Pancreas (tissue), 10 donors: Measurements from ENCODE around the gene CENPF. TPM values are rescaled to one million over a fixed set of nuclear protein-coding genes. Genes with fewer than 3 reads are reported as not detected.
A peak's percentile ranks its signal among the peaks of the same experiment; 100 is the strongest.

Source experiments
- ATAC-seq, 4 donors: fragments of 200-7000 bp; cut with Tn5 transposase; one replicate each; pipeline versions ENCODE4 v1.8.0 to v1.9.1; 2020; ENCODE audit warnings: mild to moderate bottlenecking in 4 of 4, moderate library complexity in 4 of 4
- DNase-seq, 6 donors: peaks; one replicate each; pipeline ENCODE4 v3.0.0-alpha.2; 2020
- FAIRE-seq: peaks from 2 replicates; lab custom pipeline; 2012; peaks lifted over from hg19 to GRCh38; lab: Jason Lieb, UNC
- H3K27ac ChIP-seq, 4 donors: fragments of 200-600 bp; sonication (generic); 1 replicate in 3 of 4; 2 replicates in 1 of 4; pipeline versions ENCODE4 v1.5.0 to v1.8.0; 2020
- H3K27me3 ChIP-seq, 4 donors: fragments of 200-600 bp; one replicate each; pipeline ENCODE4 v1.8.0; 2021
- H3K36me3 ChIP-seq, 3 donors: fragments of 200-600 bp; sonication (generic) in 1 of 3; one replicate each; pipeline versions ENCODE4 v1.5.0 to v1.8.0; 2020 to 2021
- H3K4me1 ChIP-seq, 3 donors: fragments of 200-600 bp; one replicate each; pipeline ENCODE4 v1.8.0; 2021
- H3K4me3 ChIP-seq, 4 donors: fragments of 200-600 bp; sonication (generic) in 2 of 4; one replicate each; pipeline versions ENCODE4 v1.5.0 to v1.8.0; 2020 to 2021
- H3K9me3 ChIP-seq, 4 donors: fragments of 200-600 bp; one replicate each; pipeline ENCODE4 v1.8.0; 2021
- WGBS, 2 donors: extraction: QIAGEN DNeasy Blood & Tissue Kit; methylation state at CpG; one replicate each; pipeline ENCODE4 v1.1.7; 2013; 5-methylcytosine and 5-hydroxymethylcytosine counted together
- intact Hi-C, 3 donors: fragments of 100-400 bp; cut with DNase I; formaldehyde crosslinking; loops; one replicate each; pipeline versions ENCODE4 v1.11.1 to v1.14.2; 2022
- polyA plus RNA-seq, 2 donors: library from polyadenylated mRNA; stranded (reverse); fragments of 200-250 nt; gene quantifications; one replicate each; pipeline ENCODE4 v1.2.3, GENCODE V29; 2013
- total RNA-seq, 6 donors: library from RNA; stranded (reverse); fragmentation: NEBNext Ultra II Directional in 4 of 6; extraction: Animal tissue kit (Norgen Biotek cat#: 25700) in 4 of 6; gene quantifications; one replicate each; pipeline versions ENCODE4 v1.2.1 to v1.2.4, GENCODE V29; 2021 to 2023
- TF ChIP-seq, protein P1 (sequence below), 4 donors: fragments of 200-600 bp; sonication (generic) in 3 of 4; IDR thresholded peaks; one replicate each; pipeline versions ENCODE4 v1.5.0 to v1.8.0; 2021; ENCODE audit warnings: antibody characterized with exemption in 4 of 4
- donor health status: healthy with polysubstance abuse.
- donor health status: DM: no; HTN: no; CAD: no; lungs with moderate emphysema.
- donor health status: DM: no; HTN: no; CAD: no.
- donor health status: control.
- donor health status: control.
- donor health status: Bipolar disorder and iron deficiency.
- donor health status: DM: yes; HTN: yes; CAD: no.
- donor health status: DM: no; HTN: no; CAD: no.
- donor health status: DM: no; HTN: no; CAD: no.
- donor health status: DM: yes; HTN: yes; CAD: no.

Gene CENPF
- total and polyA plus RNA-seq, 8 donors, result 0.05 to 2.0 (median 0.30) TPM

DNA sequence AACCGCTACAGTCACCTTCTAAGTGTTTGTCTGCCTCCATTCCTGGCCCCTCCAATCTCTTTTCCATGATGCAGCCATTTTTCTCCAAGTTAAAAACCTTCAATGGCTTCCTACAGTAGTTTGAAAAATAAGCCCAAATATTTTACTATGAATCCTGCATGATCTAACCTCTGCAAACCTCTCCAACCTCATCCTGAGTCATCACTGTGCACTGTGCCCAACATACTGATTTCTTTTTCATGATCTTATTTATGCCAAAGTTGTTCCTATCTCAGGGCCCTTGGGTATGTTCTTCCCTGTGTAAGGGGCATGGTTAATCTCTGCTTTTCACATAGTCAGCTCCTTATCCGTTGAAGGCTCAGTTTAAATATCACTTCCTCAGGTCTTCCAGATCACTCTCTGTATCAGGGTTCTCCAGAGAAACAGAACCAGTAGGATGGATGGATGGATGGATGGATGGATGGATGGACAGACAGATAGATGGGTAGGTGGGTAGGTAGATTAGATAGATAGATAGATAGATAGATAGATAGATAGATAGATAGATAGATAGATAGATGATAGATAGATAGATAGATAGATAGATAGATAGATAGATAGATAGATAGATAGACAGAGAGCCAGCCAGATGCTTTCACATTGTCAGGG is 33.5 kb upstream of the CENPF start:
- Histone ChIP-seq H3K27me3 (no peaks in the 10 kb centered on the region), H3K36me3 (no peaks in the 10 kb centered on the region), H3K4me1 (no peaks in the 10 kb centered on the region), H3K9me3 (no peaks in the 10 kb centered on the region), H3K4me3 (no peak overlapping the region), H3K27ac (no peak overlapping the region)
- TF ChIP-seq, protein P1, sequence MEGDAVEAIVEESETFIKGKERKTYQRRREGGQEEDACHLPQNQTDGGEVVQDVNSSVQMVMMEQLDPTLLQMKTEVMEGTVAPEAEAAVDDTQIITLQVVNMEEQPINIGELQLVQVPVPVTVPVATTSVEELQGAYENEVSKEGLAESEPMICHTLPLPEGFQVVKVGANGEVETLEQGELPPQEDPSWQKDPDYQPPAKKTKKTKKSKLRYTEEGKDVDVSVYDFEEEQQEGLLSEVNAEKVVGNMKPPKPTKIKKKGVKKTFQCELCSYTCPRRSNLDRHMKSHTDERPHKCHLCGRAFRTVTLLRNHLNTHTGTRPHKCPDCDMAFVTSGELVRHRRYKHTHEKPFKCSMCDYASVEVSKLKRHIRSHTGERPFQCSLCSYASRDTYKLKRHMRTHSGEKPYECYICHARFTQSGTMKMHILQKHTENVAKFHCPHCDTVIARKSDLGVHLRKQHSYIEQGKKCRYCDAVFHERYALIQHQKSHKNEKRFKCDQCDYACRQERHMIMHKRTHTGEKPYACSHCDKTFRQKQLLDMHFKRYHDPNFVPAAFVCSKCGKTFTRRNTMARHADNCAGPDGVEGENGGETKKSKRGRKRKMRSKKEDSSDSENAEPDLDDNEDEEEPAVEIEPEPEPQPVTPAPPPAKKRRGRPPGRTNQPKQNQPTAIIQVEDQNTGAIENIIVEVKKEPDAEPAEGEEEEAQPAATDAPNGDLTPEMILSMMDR (IDR thresholded peaks at IDR 0.05), result no peak
- DNase-seq (no peak), FAIRE-seq (no peak), ATAC-seq (no peak)
- intact Hi-C loops, result no loop called here
- 77 to 80% methylated on average over 2 of the region's 2 CpGs for WGBS, 2 donors

DNA sequence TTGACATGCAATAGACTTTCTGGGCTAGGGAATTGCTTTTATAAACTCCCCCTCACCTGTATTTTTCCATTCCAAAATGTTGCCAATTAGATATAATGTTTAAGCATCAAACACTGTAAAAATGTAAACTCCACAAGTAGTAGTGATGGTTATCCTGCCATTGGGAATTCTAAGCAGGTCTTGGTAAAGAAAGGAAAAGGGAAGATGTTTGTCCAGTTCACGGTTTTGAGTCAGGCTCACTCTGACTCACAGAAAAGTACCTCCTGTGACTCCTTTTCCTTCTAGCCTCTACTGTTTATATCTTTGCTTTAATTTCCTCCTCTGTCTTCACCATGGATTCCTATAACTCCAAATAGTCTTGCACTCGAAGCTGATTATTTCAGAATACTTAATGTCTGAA is 32.6 kb upstream of the CENPF start:
- DNase-seq (no peak), ATAC-seq (peak in 2 of 4 donors; percentile 21 to 22), FAIRE-seq (no peak)
- no peaks in the 10 kb centered on the region for H3K4me1 ChIP-seq
- 53 to 58% methylated on average over 2 of the region's 2 CpGs for WGBS, 2 donors
- intact Hi-C loops, result no loop called here
- H3K27me3 ChIP-seq, result no peaks in the 10 kb centered on the region
- H3K4me3 ChIP-seq, result no peak overlapping the region
- H3K27ac ChIP-seq, result no peak overlapping the region
- H3K9me3 ChIP-seq, result no peaks in the 10 kb centered on the region
- TF ChIP-seq, protein P1 (IDR thresholded peaks at IDR 0.05), result no peak
- no peaks in the 10 kb centered on the region for H3K36me3 ChIP-seq

GRCh38 chr1:214571281-214571680 is 31.7 kb upstream of the CENPF start:
- intact Hi-C loops, result no loop called here
- no peaks in the 10 kb centered on the region for H3K36me3 ChIP-seq
- DNase-seq, result no peak
- H3K9me3 ChIP-seq, result no peaks in the 10 kb centered on the region
- H3K4me1 ChIP-seq, result no peaks in the 10 kb centered on the region
- no peak for FAIRE-seq
- no peak for ATAC-seq
- TF ChIP-seq, protein P1 (IDR thresholded peaks at IDR 0.05), result no peak
- H3K4me3 ChIP-seq, result no peak overlapping the region
- no peak overlapping the region for H3K27ac ChIP-seq
- no peaks in the 10 kb centered on the region for H3K27me3 ChIP-seq

GRCh38 chr1:214573386-214574318 is 29.3 kb upstream of the CENPF start:
- peak in 3 of 4 donors; percentile 19 to 43 (median 37) for ATAC-seq
- FAIRE-seq, result no peak
- H3K9me3 ChIP-seq, result no peaks in the 10 kb centered on the region
- TF ChIP-seq, protein P1 (IDR thresholded peaks at IDR 0.05), result no peak
- peak overlapping the region in 1 of 4 donors; percentile 11 for H3K27ac ChIP-seq
- no peaks in the 10 kb centered on the region for H3K4me1 ChIP-seq
- 60 to 67% methylated on average over 11 of the region's 11 CpGs for WGBS, 2 donors
- no peak for DNase-seq
- no peaks in the 10 kb centered on the region for H3K27me3 ChIP-seq
- H3K36me3 ChIP-seq, result no peaks in the 10 kb centered on the region
- intact Hi-C loops, result no loop called here
- H3K4me3 ChIP-seq, result no peak overlapping the region
